Small intestine (tissue), 7 donors: ENCODE measurements around the gene USP33. TPM values are rescaled to one million over a fixed set of nuclear protein-coding genes. Genes with fewer than 3 reads are reported as not detected.

Source experiments
- DNase-seq, 2 donors: peaks; one replicate each; pipeline versions ENCODE4 v3.0.0 to v3.0.0-alpha.2; 2013
- FAIRE-seq: peaks from 2 replicates; lab custom pipeline; 2012; peaks lifted over from hg19 to GRCh38; lab: Jason Lieb, UNC
- H3K27ac ChIP-seq, 3 donors: one replicate each; pipeline ENCODE4 v1.5.1; 2013; ENCODE audit warnings: low read length in 2 of 3, mild to moderate bottlenecking in 2 of 3, control low read depth in 1 of 3, inconsistent platforms in 1 of 3, low read depth in 1 of 3, moderate library complexity in 1 of 3
- H3K27me3 ChIP-seq, 3 donors: one replicate each; pipeline ENCODE4 v1.6.1; 2013; ENCODE audit warnings: low read length in 3 of 3, inconsistent platforms in 1 of 3; ENCODE audit not compliant: control insufficient read depth in 3 of 3, insufficient read depth in 3 of 3
- H3K36me3 ChIP-seq, 3 donors: one replicate each; pipeline ENCODE4 v1.6.1; 2013; ENCODE audit warnings: low read length in 3 of 3, inconsistent platforms in 1 of 3, low read depth in 1 of 3, mild to moderate bottlenecking in 1 of 3, moderate library complexity in 1 of 3; ENCODE audit not compliant: control insufficient read depth in 3 of 3, insufficient read depth in 2 of 3
- H3K4me1 ChIP-seq, 3 donors: one replicate each; pipeline ENCODE4 v1.6.1; 2013; ENCODE audit warnings: low read length in 2 of 3, inconsistent platforms in 1 of 3, low read depth in 1 of 3, mild to moderate bottlenecking in 1 of 3, moderate library complexity in 1 of 3; ENCODE audit not compliant: control insufficient read depth in 3 of 3, insufficient read depth in 2 of 3
- H3K4me3 ChIP-seq, 3 donors: one replicate each; pipeline ENCODE4 v1.5.1; 2013; ENCODE audit warnings: low read length in 3 of 3, control low read depth in 1 of 3, inconsistent platforms in 1 of 3, low read depth in 1 of 3, mild to moderate bottlenecking in 1 of 3, moderate library complexity in 1 of 3
- H3K9me3 ChIP-seq, 2 donors: one replicate each; pipeline ENCODE4 v1.6.1; 2013; ENCODE audit warnings: low read depth in 1 of 2, low read length in 1 of 2; ENCODE audit not compliant: control insufficient read depth in 2 of 2, insufficient read depth in 1 of 2
- WGBS, 3 donors: extraction: QIAGEN DNeasy Blood & Tissue Kit; methylation state at CpG; one replicate each; pipeline ENCODE4 v1.1.7; 2013; 5-methylcytosine and 5-hydroxymethylcytosine counted together
- polyA plus RNA-seq, 4 donors: library from polyadenylated mRNA; stranded (reverse) in 3 of 4; unstranded in 1 of 4; fragments of 200-250 nt in 3 of 4; fragments of 120-200 nt in 1 of 4; gene quantifications; one replicate each; pipeline versions ENCODE4 v1.2.1 to v1.2.3, GENCODE V29; 2013
- donor health status: healthy with polysubstance abuse.
- donor health status: control.
- donor health status: control.
- donor health status: Bipolar disorder and iron deficiency.
- donor health status: healthy.

Gene USP33
- polyA plus RNA-seq, 4 donors: 23.8 to 54.8 (median 28.2) TPM

- Histone ChIP-seq H3K27ac (no peak overlapping the region), H3K9me3 (no peaks in the 10 kb centered on the region), H3K4me1 (peaks cover 0 to 6% (median 3%) of the 10 kb centered on the region in 3 donors), H3K36me3 (peaks cover 0 to 18% (median 0%) of the 10 kb centered on the region in 3 donors), H3K27me3 (no peaks in the 10 kb centered on the region), H3K4me3 (no peak overlapping the region)
- 86 to 95% (median 91%) methylated on average over 6 of the region's 6 CpGs for WGBS, 3 donors
- DNase-seq: no peak
- FAIRE-seq: no peak
Measured at GRCh38 chr1:77673030-77673429, 86.6 kb downstream of the USP33 start.

GRCh38 chr1:77672374-77672773 is 87.3 kb downstream of the USP33 start:
- WGBS, 3 donors: 58 to 89% (median 77%) methylated on average over 2 of the region's 2 CpGs
- H3K4me1 ChIP-seq: peaks cover 0 to 3% (median 3%) of the 10 kb centered on the region in 3 donors
- no peak overlapping the region for H3K27ac ChIP-seq
- no peaks in the 10 kb centered on the region for H3K9me3 ChIP-seq
- no peak for FAIRE-seq
- DNase-seq: no peak
- H3K27me3 ChIP-seq: no peaks in the 10 kb centered on the region
- H3K36me3 ChIP-seq: peaks cover 0 to 18% (median 0%) of the 10 kb centered on the region in 3 donors
- no peak overlapping the region for H3K4me3 ChIP-seq

- H3K9me3 ChIP-seq: no peaks in the 10 kb centered on the region
- peaks cover 0 to 3% (median 3%) of the 10 kb centered on the region in 3 donors for H3K4me1 ChIP-seq
- H3K4me3 ChIP-seq: no peak overlapping the region
- H3K36me3 ChIP-seq: peaks cover 0 to 15% (median 0%) of the 10 kb centered on the region in 3 donors
- DNase-seq: no peak
- H3K27me3 ChIP-seq: no peaks in the 10 kb centered on the region
- FAIRE-seq: no peak
- WGBS, 3 donors: 60 to 70% (median 65%) methylated on average over 5 of the region's 5 CpGs
- H3K27ac ChIP-seq: no peak overlapping the region
Measured at GRCh38 chr1:77671836-77672235, 87.8 kb downstream of the USP33 start.

- WGBS, 3 donors: 87 to 92% (median 89%) methylated on average over 7 of the region's 7 CpGs
- no peak for FAIRE-seq
Measured at GRCh38 chr1:77670330-77670729, 89.3 kb downstream of the USP33 start.

GRCh38 chr1:77668924-77669449 is 90.7 kb downstream of the USP33 start:
- WGBS, 3 donors: 39 to 50% (median 40%) methylated on average over 1 of the region's 1 CpG
- no peaks in the 10 kb centered on the region for H3K9me3 ChIP-seq
- peaks cover 0 to 5% (median 3%) of the 10 kb centered on the region in 3 donors for H3K4me1 ChIP-seq
- DNase-seq (no peak), FAIRE-seq (no peak)
- H3K27ac ChIP-seq: no peak overlapping the region
- H3K36me3 ChIP-seq: peaks cover 0 to 10% (median 0%) of the 10 kb centered on the region in 3 donors
- H3K4me3 ChIP-seq: no peak overlapping the region
- no peaks in the 10 kb centered on the region for H3K27me3 ChIP-seq

More at GRCh38 chr1:77670330-77670729, 89.3 kb downstream of the USP33 start:
- H3K9me3 ChIP-seq: no peaks in the 10 kb centered on the region
- no peak overlapping the region for H3K4me3 ChIP-seq
- no peak overlapping the region for H3K27ac ChIP-seq
- H3K36me3 ChIP-seq: peaks cover 0 to 14% (median 0%) of the 10 kb centered on the region in 3 donors
- peaks cover 0 to 3% (median 0%) of the 10 kb centered on the region in 3 donors for H3K4me1 ChIP-seq
- no peaks in the 10 kb centered on the region for H3K27me3 ChIP-seq
- DNase-seq: no peak

GRCh38 chr1:77664939-77665516 is 94.6 kb downstream of the USP33 start:
- FAIRE-seq (no peak), DNase-seq (no peak)
- H3K4me1 ChIP-seq: peaks cover 0 to 5% (median 0%) of the 10 kb centered on the region in 3 donors
- peaks cover 0 to 9% (median 0%) of the 10 kb centered on the region in 3 donors for H3K36me3 ChIP-seq
- no peaks in the 10 kb centered on the region for H3K9me3 ChIP-seq
- H3K4me3 ChIP-seq: no peak overlapping the region
- WGBS, 3 donors: 79 to 86% (median 81%) methylated on average over 3 of the region's 3 CpGs
- H3K27ac ChIP-seq: no peak overlapping the region
- no peaks in the 10 kb centered on the region for H3K27me3 ChIP-seq

GRCh38 chr1:77661696-77662095 is 98.0 kb downstream of the USP33 start:
- Histone ChIP-seq H3K27ac (no peak overlapping the region), H3K4me3 (no peak overlapping the region), H3K4me1 (peaks cover 0 to 5% (median 0%) of the 10 kb centered on the region in 3 donors), H3K27me3 (no peaks in the 10 kb centered on the region), H3K36me3 (peaks cover 0 to 18% (median 0%) of the 10 kb centered on the region in 3 donors), H3K9me3 (no peaks in the 10 kb centered on the region)
- WGBS, 3 donors: 73 to 81% (median 75%) methylated on average over 4 of the region's 4 CpGs
- no peak for FAIRE-seq
- no peak for DNase-seq

GRCh38 chr1:77659879-77660593 is 99.6 kb downstream of the USP33 start:
- H3K27ac ChIP-seq: no peak overlapping the region
- WGBS, 3 donors: 70 to 95% (median 91%) methylated on average over 4 of the region's 4 CpGs
- H3K9me3 ChIP-seq: no peaks in the 10 kb centered on the region
- peaks cover 0 to 15% (median 0%) of the 10 kb centered on the region in 3 donors for H3K36me3 ChIP-seq
- no peak overlapping the region for H3K4me3 ChIP-seq
- no peak for DNase-seq
- no peak for FAIRE-seq
- peaks cover 0 to 4% (median 3%) of the 10 kb centered on the region in 3 donors for H3K4me1 ChIP-seq
- H3K27me3 ChIP-seq: no peaks in the 10 kb centered on the region
